Fibroblast of lung (primary cell): ENCODE results near the gene MAP1LC3A. TPM values are rescaled to one million over a fixed set of nuclear protein-coding genes. Genes with fewer than 3 reads are reported as not detected.
A peak's percentile ranks its signal among the peaks of the same experiment; 100 is the strongest.

ENCODE experiments used
- DNase-seq, 2 donors: peaks; one replicate each; pipeline versions ENCODE4 v3.0.0 to v3.0.0-alpha.2; 2010; ENCODE audit warnings: low read depth in 2 of 2
- H2AFZ ChIP-seq: 2 replicates; pipeline ENCODE4 v1.5.1; 2012; ENCODE audit warnings: low read length, control low read depth, inconsistent platforms
- H3K27ac ChIP-seq: 2 replicates; pipeline ENCODE4 v1.5.1; 2011; ENCODE audit warnings: low read length, control low read depth; ENCODE audit not compliant: insufficient read depth
- H3K27me3 ChIP-seq: 2 replicates; pipeline ENCODE4 v1.5.1; 2011; ENCODE audit warnings: mild to moderate bottlenecking, low read length; ENCODE audit not compliant: control insufficient read depth, insufficient read depth
- H3K36me3 ChIP-seq: 2 replicates; pipeline ENCODE4 v1.5.1; 2011; ENCODE audit warnings: low read length; ENCODE audit not compliant: control insufficient read depth, insufficient read depth
- H3K4me1 ChIP-seq: 2 replicates; pipeline ENCODE4 v1.5.1; 2011; ENCODE audit warnings: low read length; ENCODE audit not compliant: control insufficient read depth, insufficient read depth; ENCODE audit errors: extremely low read depth
- H3K4me2 ChIP-seq: 2 replicates; pipeline ENCODE4 v1.5.1; 2011; ENCODE audit warnings: low read length, control low read depth; ENCODE audit not compliant: insufficient read depth; ENCODE audit errors: extremely low read depth
- H3K4me3 ChIP-seq, 4 experiments: fragments of 200-600 bp in 1 of 4; sonication (generic) in 1 of 4; replicated peaks in 1 of 4; 2 replicates each; pipeline ENCODE4 v1.5.1; 2011 to 2016; ENCODE audit warnings: low read length in 4 of 4, low read depth in 3 of 4, mild to moderate bottlenecking in 3 of 4, control low read depth in 2 of 4, inconsistent platforms in 1 of 4, mixed read lengths in 1 of 4; ENCODE audit not compliant: insufficient read depth in 1 of 4; ENCODE audit errors: control extremely low read depth in 1 of 4
- H3K79me2 ChIP-seq: 2 replicates; pipeline ENCODE4 v1.5.1; 2012; ENCODE audit warnings: mild to moderate bottlenecking, low read length, inconsistent platforms; ENCODE audit not compliant: control insufficient read depth, insufficient read depth
- H3K9ac ChIP-seq: 2 replicates; pipeline ENCODE4 v1.5.1; 2011; ENCODE audit warnings: mild to moderate bottlenecking, low read length, control low read depth; ENCODE audit not compliant: insufficient read depth
- H3K9me3 ChIP-seq: 2 replicates; pipeline ENCODE4 v1.5.1; 2012; ENCODE audit warnings: low read depth, low read length; ENCODE audit not compliant: control insufficient read depth, insufficient read depth
- H4K20me1 ChIP-seq: 2 replicates; pipeline ENCODE4 v1.5.1; 2011; ENCODE audit warnings: low read length; ENCODE audit not compliant: control insufficient read depth, insufficient read depth; ENCODE audit errors: extremely low read depth
- EZH2 ChIP-seq: IDR thresholded peaks from 2 replicates; pipeline ENCODE4 v1.5.1; 2012; ENCODE audit warnings: low read length, control low read depth, mild to moderate bottlenecking; ENCODE audit errors: missing control alignments
- polyA plus RNA-seq, 2 donors: library from polyadenylated mRNA; depleted of rRNA in 1 of 2; stranded (reverse) in 1 of 2; unstranded in 1 of 2; fragments of >200 nt; gene quantifications; 2 replicates each; pipeline ENCODE4 v1.2.1, GENCODE V29; 2011 to 2012; ENCODE audit warnings: missing spikeins in 1 of 2
- total RNA-seq: library from RNA; depleted of rRNA; stranded (reverse); fragments of >200 nt; gene quantifications from 2 replicates; pipeline ENCODE4 v1.2.1, GENCODE V29; 2014
- TF ChIP-seq, protein P1 (sequence below), 2 donors: IDR thresholded peaks in 1 of 2; conservative IDR thresholded peaks in 1 of 2; 1 replicate in 1 of 2; 2 replicates in 1 of 2; pipeline ENCODE4 v1.5.1; 2011 to 2012; ENCODE audit warnings: low read length in 2 of 2, control low read depth in 1 of 2, inconsistent platforms in 1 of 2, low read depth in 1 of 2, mild to moderate bottlenecking in 1 of 2

The MAP1LC3A gene
- total and polyA plus RNA-seq, 2 donors (not counting 1 experiment from before 2014, with no cell fraction given): 19.3 to 30.4 TPM

DNA sequence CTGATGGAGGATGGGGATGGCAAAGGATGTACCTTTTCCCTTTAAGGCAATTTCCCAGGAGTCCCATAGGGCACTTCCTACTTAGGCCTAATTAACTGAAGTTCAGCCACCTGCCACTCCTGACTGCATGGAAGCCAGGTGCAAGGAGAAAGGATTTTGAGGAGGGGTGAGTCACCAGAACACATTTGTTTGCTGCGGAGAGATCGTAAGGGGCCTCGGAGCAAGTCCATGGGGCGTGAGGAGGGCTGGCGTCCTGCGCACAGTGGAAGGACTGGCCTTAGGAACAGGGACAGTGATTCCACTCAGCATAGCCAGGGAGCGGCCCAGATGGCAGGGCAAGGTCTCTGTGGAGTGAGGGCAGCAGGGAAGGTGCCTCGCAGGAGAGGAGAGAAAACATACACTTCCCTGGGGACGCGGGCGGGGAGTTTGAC lies 11.8 kb upstream of the MAP1LC3A start:
- no peaks in the 10 kb centered on the region for H3K27me3 ChIP-seq
- H3K4me2 ChIP-seq: no peak overlapping the region
- H2AFZ ChIP-seq: no peak overlapping the region
- no peak overlapping the region for H3K4me3 ChIP-seq
- no peaks in the 10 kb centered on the region for H4K20me1 ChIP-seq
- DNase-seq: no peak
- no peak overlapping the region for H3K27ac ChIP-seq
- no peaks in the 10 kb centered on the region for H3K9me3 ChIP-seq
- peaks cover 2% of the 10 kb centered on the region for H3K36me3 ChIP-seq
- H3K4me1 ChIP-seq: no peaks in the 10 kb centered on the region
- no peak overlapping the region for H3K9ac ChIP-seq
- no peaks in the 10 kb centered on the region for H3K79me2 ChIP-seq
- TF ChIP-seq EZH2: no peak
- TF ChIP-seq, protein P1, sequence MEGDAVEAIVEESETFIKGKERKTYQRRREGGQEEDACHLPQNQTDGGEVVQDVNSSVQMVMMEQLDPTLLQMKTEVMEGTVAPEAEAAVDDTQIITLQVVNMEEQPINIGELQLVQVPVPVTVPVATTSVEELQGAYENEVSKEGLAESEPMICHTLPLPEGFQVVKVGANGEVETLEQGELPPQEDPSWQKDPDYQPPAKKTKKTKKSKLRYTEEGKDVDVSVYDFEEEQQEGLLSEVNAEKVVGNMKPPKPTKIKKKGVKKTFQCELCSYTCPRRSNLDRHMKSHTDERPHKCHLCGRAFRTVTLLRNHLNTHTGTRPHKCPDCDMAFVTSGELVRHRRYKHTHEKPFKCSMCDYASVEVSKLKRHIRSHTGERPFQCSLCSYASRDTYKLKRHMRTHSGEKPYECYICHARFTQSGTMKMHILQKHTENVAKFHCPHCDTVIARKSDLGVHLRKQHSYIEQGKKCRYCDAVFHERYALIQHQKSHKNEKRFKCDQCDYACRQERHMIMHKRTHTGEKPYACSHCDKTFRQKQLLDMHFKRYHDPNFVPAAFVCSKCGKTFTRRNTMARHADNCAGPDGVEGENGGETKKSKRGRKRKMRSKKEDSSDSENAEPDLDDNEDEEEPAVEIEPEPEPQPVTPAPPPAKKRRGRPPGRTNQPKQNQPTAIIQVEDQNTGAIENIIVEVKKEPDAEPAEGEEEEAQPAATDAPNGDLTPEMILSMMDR (conservative IDR thresholded peaks at IDR 0.05 in 1 of 2, IDR thresholded peaks at IDR 0.05 in 1 of 2; ENCODE audit: low read depth in 1 of 2, low read length in 2 of 2): no peak

DNA sequence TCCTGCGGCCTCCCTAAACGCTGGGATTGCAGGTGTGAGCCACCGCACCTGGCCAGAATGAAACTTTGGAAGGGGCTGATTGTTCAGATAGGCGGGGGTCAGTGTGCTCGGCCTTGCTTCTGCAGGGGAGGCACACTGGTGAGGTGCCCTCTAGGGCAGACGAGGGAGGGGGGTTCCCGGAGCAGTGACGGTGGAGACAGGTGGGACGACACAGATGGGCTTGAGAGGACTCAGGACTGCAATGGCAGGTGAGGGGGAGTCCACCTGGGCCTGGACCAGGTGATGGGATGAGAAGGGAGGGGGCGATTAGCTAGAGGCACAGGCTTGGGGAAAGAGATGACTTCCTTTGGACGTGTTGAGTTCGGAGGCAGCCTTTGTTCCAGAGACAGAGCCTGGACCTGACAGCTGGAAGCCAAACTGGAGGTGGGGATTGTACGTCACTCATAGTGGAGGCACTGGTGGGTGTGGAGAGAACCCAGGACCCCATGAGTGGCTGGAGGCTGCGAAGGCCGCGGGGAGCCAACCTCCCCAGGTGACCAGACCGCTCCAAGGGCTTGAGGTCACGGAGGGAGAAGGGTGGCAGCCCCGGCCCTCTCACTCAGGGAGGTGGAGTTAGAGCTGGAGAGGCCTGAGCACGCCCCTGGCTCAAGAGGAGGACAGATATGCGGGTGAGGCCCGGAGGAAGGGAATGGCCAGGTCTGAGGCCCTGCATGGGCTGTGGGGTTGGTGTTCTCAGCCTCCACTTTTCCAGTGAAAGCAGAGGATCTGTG lies 10.5 kb upstream of the MAP1LC3A start:
- no peak overlapping the region for H3K4me3 ChIP-seq
- H3K9me3 ChIP-seq: no peaks in the 10 kb centered on the region
- H3K36me3 ChIP-seq: no peaks in the 10 kb centered on the region
- H3K79me2 ChIP-seq: no peaks in the 10 kb centered on the region
- no peak overlapping the region for H3K27ac ChIP-seq
- H3K9ac ChIP-seq: no peak overlapping the region
- H3K4me2 ChIP-seq: no peak overlapping the region
- H4K20me1 ChIP-seq: no peaks in the 10 kb centered on the region
- no peak for TF ChIP-seq EZH2
- TF ChIP-seq, protein P1 (conservative IDR thresholded peaks at IDR 0.05 in 1 of 2, IDR thresholded peaks at IDR 0.05 in 1 of 2; ENCODE audit: low read depth in 1 of 2, low read length in 2 of 2): no peak
- no peak for DNase-seq
- H3K4me1 ChIP-seq: no peaks in the 10 kb centered on the region
- H3K27me3 ChIP-seq: no peaks in the 10 kb centered on the region
- H2AFZ ChIP-seq: no peak overlapping the region

DNA sequence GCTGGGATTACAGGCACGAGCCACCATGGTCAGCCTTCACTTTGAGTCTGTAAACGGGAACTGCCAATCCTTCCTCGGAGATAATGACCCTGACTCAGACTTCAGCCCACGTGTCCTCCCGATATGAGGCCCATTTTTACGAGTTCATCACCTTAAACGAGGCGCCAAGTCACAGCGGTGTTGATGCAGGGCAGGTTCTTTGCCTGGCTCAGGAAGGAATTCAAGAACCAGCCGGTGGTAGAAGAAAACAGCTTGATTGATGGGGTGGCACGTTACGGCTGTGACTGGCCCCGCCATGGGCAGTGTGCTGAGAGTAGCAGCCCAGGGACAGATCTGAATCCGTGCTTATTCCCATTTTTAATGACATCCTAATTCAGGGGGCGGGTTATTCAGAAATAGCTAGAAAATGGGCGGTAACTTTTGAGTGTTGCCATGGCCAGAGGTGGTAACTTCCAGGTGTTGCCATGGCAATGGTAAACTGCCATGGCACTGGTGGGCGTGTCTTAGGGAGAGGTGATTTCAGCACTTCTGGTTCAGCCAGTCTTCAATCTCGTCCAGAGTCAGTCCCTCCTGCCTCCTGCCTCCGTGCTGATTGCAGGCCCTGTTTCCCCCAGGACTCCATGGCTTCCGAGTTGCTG lies 9.1 kb upstream of the MAP1LC3A start:
- DNase-seq: peak in 1 of 2 donors; percentile 16
- Histone ChIP-seq H3K27me3 (no peaks in the 10 kb centered on the region), H2AFZ (no peak overlapping the region), H3K9ac (no peak overlapping the region), H3K4me1 (no peaks in the 10 kb centered on the region), H3K4me2 (no peak overlapping the region), H3K4me3 (no peak overlapping the region), H3K36me3 (no peaks in the 10 kb centered on the region), H4K20me1 (no peaks in the 10 kb centered on the region), H3K79me2 (no peaks in the 10 kb centered on the region), H3K27ac (no peak overlapping the region), H3K9me3 (no peaks in the 10 kb centered on the region)
- TF ChIP-seq, protein P1 (conservative IDR thresholded peaks at IDR 0.05 in 1 of 2, IDR thresholded peaks at IDR 0.05 in 1 of 2; ENCODE audit: low read depth in 1 of 2, low read length in 2 of 2): no peak
- no peak for TF ChIP-seq EZH2
